H9 (cell line): Measurements from ENCODE around the gene CYBB. TPM values are rescaled to one million over a fixed set of nuclear protein-coding genes. Genes with fewer than 3 reads are reported as not detected.

Source experiments
- DNase-seq: peaks from one replicate; pipeline ENCODE4 v3.0.0-alpha.2; 2017
- H2AFZ ChIP-seq: one replicate; pipeline ENCODE4 v1.6.1; 2013; ENCODE audit warnings: mild to moderate bottlenecking, low read length, control low read depth, moderate library complexity
- H2AK5ac ChIP-seq: 2 replicates; pipeline ENCODE4 v1.6.1; 2013; ENCODE audit warnings: low read length, control low read depth, mixed read lengths; ENCODE audit not compliant: insufficient read length
- H2BK120ac ChIP-seq: one replicate; pipeline ENCODE4 v1.6.1; 2013; ENCODE audit warnings: low read depth, mild to moderate bottlenecking, low read length, control low read depth, inconsistent platforms; ENCODE audit not compliant: poor library complexity, severe bottlenecking
- H2BK12ac ChIP-seq: 2 replicates; pipeline ENCODE4 v1.6.1; 2013; ENCODE audit warnings: low read length, control low read depth, mixed read lengths, low read depth; ENCODE audit not compliant: insufficient read length
- H2BK15ac ChIP-seq: 2 replicates; pipeline ENCODE4 v1.6.1; 2013; ENCODE audit warnings: low read depth, low read length, control low read depth
- H2BK20ac ChIP-seq: one replicate; pipeline ENCODE4 v1.6.1; 2013; ENCODE audit warnings: low read depth, mild to moderate bottlenecking, low read length, control low read depth, inconsistent platforms; ENCODE audit not compliant: poor library complexity, severe bottlenecking
- H2BK5ac ChIP-seq: 2 replicates; pipeline ENCODE4 v1.6.1; 2013; ENCODE audit warnings: low read length, control low read depth, mixed read lengths; ENCODE audit not compliant: insufficient read length
- H3K14ac ChIP-seq: 2 replicates; pipeline ENCODE4 v1.6.1; 2013; ENCODE audit warnings: low read length, control low read depth; ENCODE audit not compliant: insufficient read depth
- H3K18ac ChIP-seq: 2 replicates; pipeline ENCODE4 v1.6.1; 2013; ENCODE audit warnings: low read depth, mild to moderate bottlenecking, mixed read lengths, low read length, control low read depth; ENCODE audit not compliant: insufficient read length
- H3K23ac ChIP-seq: 2 replicates; pipeline ENCODE4 v1.6.1; 2013; ENCODE audit warnings: low read length, control low read depth, mixed read lengths, low read depth; ENCODE audit not compliant: insufficient read length
- H3K23me2 ChIP-seq: 2 replicates; pipeline ENCODE4 v1.6.1; 2013; ENCODE audit warnings: low read depth, mild to moderate bottlenecking, mixed read lengths, low read length, control low read depth; ENCODE audit not compliant: insufficient read length, poor library complexity, severe bottlenecking
- H3K27ac ChIP-seq: 2 replicates; pipeline ENCODE4 v1.5.1; 2013; ENCODE audit warnings: low read length, control low read depth, mixed read lengths, low read depth; ENCODE audit not compliant: insufficient read length
- H3K27me3 ChIP-seq: 2 replicates; pipeline ENCODE4 v1.6.1; 2013; ENCODE audit warnings: low read length, control low read depth, inconsistent platforms; ENCODE audit not compliant: insufficient read depth
- H3K4ac ChIP-seq: 2 replicates; pipeline ENCODE4 v1.6.1; 2013; ENCODE audit warnings: low read depth, mild to moderate bottlenecking, control low read depth, inconsistent platforms, low read length, moderate library complexity
- H3K4me1 ChIP-seq: 2 replicates; pipeline ENCODE4 v1.6.1; 2013; ENCODE audit warnings: low read length, control low read depth, inconsistent platforms; ENCODE audit not compliant: insufficient read depth
- H3K4me2 ChIP-seq: 2 replicates; pipeline ENCODE4 v1.6.1; 2013; ENCODE audit warnings: low read length, control low read depth, mixed read lengths; ENCODE audit not compliant: insufficient read length, insufficient read depth
- H3K56ac ChIP-seq: 2 replicates; pipeline ENCODE4 v1.6.1; 2013; ENCODE audit warnings: low read depth, mild to moderate bottlenecking, mixed read lengths, low read length, control low read depth; ENCODE audit not compliant: insufficient read length
- H3K79me1 ChIP-seq: 2 replicates; pipeline ENCODE4 v1.6.1; 2013; ENCODE audit warnings: low read depth, mild to moderate bottlenecking, moderate library complexity, low read length, control low read depth, inconsistent platforms; ENCODE audit not compliant: insufficient read depth, poor library complexity, severe bottlenecking
- H3K79me2 ChIP-seq: 2 replicates; pipeline ENCODE4 v1.6.1; 2013; ENCODE audit warnings: low read length, control low read depth, inconsistent platforms; ENCODE audit not compliant: insufficient read depth
- H3K9ac ChIP-seq: 2 replicates; pipeline ENCODE4 v1.6.1; 2013; ENCODE audit warnings: low read length, control low read depth, mixed read lengths; ENCODE audit not compliant: insufficient read length; ENCODE audit errors: extremely low read depth
- H3K9me3 ChIP-seq: one replicate; pipeline ENCODE4 v1.6.1; 2013; ENCODE audit warnings: low read depth, low read length, inconsistent platforms; ENCODE audit not compliant: control insufficient read depth
- H3T11ph ChIP-seq: one replicate; pipeline ENCODE4 v1.6.1; 2013; ENCODE audit warnings: mild to moderate bottlenecking, low read length, control low read depth, inconsistent platforms
- H4K20me1 ChIP-seq: one replicate; pipeline ENCODE4 v1.6.1; 2013; ENCODE audit not compliant: control insufficient read depth, insufficient read length, insufficient read depth
- H4K5ac ChIP-seq: 2 replicates; pipeline ENCODE4 v1.6.1; 2013; ENCODE audit warnings: low read depth, mild to moderate bottlenecking, mixed read lengths, low read length, control low read depth; ENCODE audit not compliant: insufficient read length
- H4K8ac ChIP-seq: replicated peaks from 2 replicates; pipeline ENCODE4 v1.6.1; 2013; ENCODE audit warnings: low read length, control low read depth, mixed read lengths, low read depth; ENCODE audit not compliant: insufficient read length
- H4K91ac ChIP-seq: 2 replicates; pipeline ENCODE4 v1.6.1; 2013; ENCODE audit warnings: low read depth, mild to moderate bottlenecking, moderate library complexity, mixed read lengths, low read length, control low read depth; ENCODE audit not compliant: insufficient read length
- H3K27ac Mint-ChIP-seq, 3 experiments: 2 replicates in 2 of 3; 3 replicates in 1 of 3; pipeline ENCODE4 v1.8.0; 2020 to 2021; ENCODE audit warnings: mixed read lengths in 3 of 3, mild to moderate bottlenecking in 1 of 3, moderate library complexity in 1 of 3
- H3K27me3 Mint-ChIP-seq: 2 replicates; pipeline ENCODE4 v1.8.0; 2021; ENCODE audit warnings: low read depth, mild to moderate bottlenecking, moderate library complexity, mixed read lengths
- H3K36me3 Mint-ChIP-seq, 3 experiments: 2 replicates in 2 of 3; 3 replicates in 1 of 3; pipeline ENCODE4 v1.8.0; 2020 to 2021; ENCODE audit warnings: low read depth in 3 of 3, mixed read lengths in 3 of 3; ENCODE audit not compliant: insufficient read depth in 1 of 3
- H3K4me1 Mint-ChIP-seq, 2 experiments: 2 replicates each; pipeline ENCODE4 v1.8.0; 2020; ENCODE audit warnings: mixed read lengths in 2 of 2
- H3K4me3 Mint-ChIP-seq, 2 experiments: 2 replicates in 1 of 2; 3 replicates in 1 of 2; pipeline ENCODE4 v1.8.0; 2020 to 2021; ENCODE audit warnings: mild to moderate bottlenecking in 2 of 2, mixed read lengths in 2 of 2, moderate library complexity in 1 of 2
- H3K9me3 Mint-ChIP-seq, 2 experiments: 2 replicates in 1 of 2; 3 replicates in 1 of 2; pipeline ENCODE4 v1.8.0; 2020; ENCODE audit warnings: mild to moderate bottlenecking in 2 of 2, mixed read lengths in 2 of 2, moderate library complexity in 1 of 2
- CTCF ChIP-seq: fragments of 200-600 bp; sonication (generic); conservative IDR thresholded peaks from 3 replicates; pipeline ENCODE4 v1.8.0; 2021; ENCODE audit warnings: antibody characterized with exemption, mild to moderate bottlenecking
- WGBS: extraction: QIAGEN DNeasy Blood & Tissue Kit; methylation state at CpG from one replicate; pipeline ENCODE4 v1.1.7; 2013; ENCODE audit warnings: missing lambda C conversion rate, low lambda C conversion rate, mixed read lengths; ENCODE audit not compliant: insufficient read length; ENCODE audit errors: extremely low coverage; 5-methylcytosine and 5-hydroxymethylcytosine counted together
- total RNA-seq: library from RNA; stranded (reverse); gene quantifications from 2 replicates; pipeline ENCODE4 v1.2.1, GENCODE V29; 2021

The CYBB gene
- total RNA-seq, 1 experiment from 2014 or later: 0.07 TPM

DNA sequence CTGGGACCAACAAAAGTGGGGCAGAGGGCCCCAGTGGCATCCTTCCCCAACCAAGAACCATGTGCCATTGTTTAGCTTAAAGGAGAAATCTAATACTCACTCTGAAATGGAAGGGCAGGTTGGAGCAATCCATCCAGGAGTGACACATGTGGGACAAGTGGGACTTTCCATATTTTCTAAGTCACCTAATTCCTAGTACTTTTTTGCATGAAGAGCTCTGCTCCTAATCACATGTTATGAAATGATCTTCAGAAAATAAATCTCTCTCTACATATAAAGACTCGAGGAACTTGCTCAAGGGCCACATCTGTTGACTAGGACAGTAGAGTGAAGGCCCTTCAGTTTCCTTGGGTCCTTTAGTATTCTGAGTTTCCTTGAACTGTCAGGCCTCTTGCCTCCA, 2.5 kb downstream of the CYBB start:
- peaks cover 2% of the 10 kb centered on the region; the same call in 1 of the 2 replicates for H3K4me1 ChIP-seq
- no peaks in the 10 kb centered on the region for H3K27me3 ChIP-seq
- no peak overlapping the region for H2BK15ac ChIP-seq
- no peaks in the 10 kb centered on the region for H3K23me2 ChIP-seq
- H3K4ac ChIP-seq: no peak overlapping the region
- no peak overlapping the region for H3K23ac ChIP-seq
- WGBS: no CpG with 5 or more reads among the region's 1 CpG
- no peak overlapping the region for H4K8ac ChIP-seq
- H3K56ac ChIP-seq: no peak overlapping the region
- no peak overlapping the region for H4K5ac ChIP-seq
- no peak overlapping the region for H3K27ac Mint-ChIP-seq
- H4K91ac ChIP-seq: no peak overlapping the region
- no peak for TF ChIP-seq CTCF
- H3T11ph ChIP-seq: no peak overlapping the region
- no peaks in the 10 kb centered on the region for H3K79me1 ChIP-seq
- peaks cover 30 to 32% of the 10 kb centered on the region in 2 experiments for H3K9me3 Mint-ChIP-seq
- no peak overlapping the region for H3K27ac ChIP-seq
- no peak overlapping the region for H3K18ac ChIP-seq
- H2BK12ac ChIP-seq: no peak overlapping the region
- no peaks in the 10 kb centered on the region for H3K9me3 ChIP-seq
- H2BK20ac ChIP-seq: no peak overlapping the region
- no peaks in the 10 kb centered on the region for H3K27me3 Mint-ChIP-seq
- no peaks in the 10 kb centered on the region for H3K79me2 ChIP-seq
- no peak overlapping the region for H2BK5ac ChIP-seq
- H3K4me1 Mint-ChIP-seq: no peaks in the 10 kb centered on the region; a peak in 1 of 4 replicates
- no peak overlapping the region for H3K9ac ChIP-seq
- H3K14ac ChIP-seq: no peak overlapping the region
- H3K36me3 Mint-ChIP-seq: peaks cover 0 to 1% (median 0%) of the 10 kb centered on the region in 3 experiments; a peak in 1 of 7 replicates
- DNase-seq: no peak
- H4K20me1 ChIP-seq: no peaks in the 10 kb centered on the region
- H3K4me2 ChIP-seq: no peak overlapping the region
- no peak overlapping the region for H2AK5ac ChIP-seq
- H2BK120ac ChIP-seq: no peak overlapping the region
- H3K4me3 Mint-ChIP-seq: no peak overlapping the region
- H2AFZ ChIP-seq: no peak overlapping the region
